ENCODE measurements around the gene SAMD4A.

SAMD4A gene

GRCh38 chr14:54686219-54686870 is 119.4 kb downstream of the SAMD4A start:
- TF ChIP-seq CTCF (conservative IDR thresholded peaks at IDR 0.05) = no peak
- H3K27ac ChIP-seq = no peak overlapping the region

- no peak overlapping the region for H3K27ac ChIP-seq
- TF ChIP-seq CTCF (conservative IDR thresholded peaks at IDR 0.05) = no peak
Observed at GRCh38 chr14:54686871-54687749, 120.2 kb downstream of the SAMD4A start.

GRCh38 chr14:54687750-54688119 is 120.8 kb downstream of the SAMD4A start:
- no peak overlapping the region for H3K27ac ChIP-seq
- no peak for TF ChIP-seq CTCF (conservative IDR thresholded peaks at IDR 0.05)

GRCh38 chr14:54688229-54688628 is 121.3 kb downstream of the SAMD4A start:
- no peak overlapping the region for H3K27ac ChIP-seq
- no peak for TF ChIP-seq CTCF (conservative IDR thresholded peaks at IDR 0.05)

- no peak for TF ChIP-seq CTCF (conservative IDR thresholded peaks at IDR 0.05)
- H3K27ac ChIP-seq = no peak overlapping the region
Observed at GRCh38 chr14:54689928-54690327, 123.0 kb downstream of the SAMD4A start.

- H3K27ac ChIP-seq = no peak overlapping the region
- TF ChIP-seq CTCF (conservative IDR thresholded peaks at IDR 0.05) = no peak
Observed at GRCh38 chr14:54690887-54691286, 124.0 kb downstream of the SAMD4A start.

- H3K27ac ChIP-seq = no peak overlapping the region
- TF ChIP-seq CTCF (conservative IDR thresholded peaks at IDR 0.05) = peak; percentile 94
Observed at GRCh38 chr14:54691525-54692283, 124.8 kb downstream of the SAMD4A start.

All from VCaP (cell line).